ENCODE data around the gene SLIT1.

GRCh38 chr10:97176226-97176625 is 9.5 kb downstream of the SLIT1 start:
- TF ChIP-seq CTCF (IDR thresholded peaks at IDR 0.05) (no peak), POLR2A (IDR thresholded peaks at IDR 0.05) (no peak)

Data from uterus (tissue), 2 donors.